NCI-H2081 treated with DMSO at 0.1 percent for 48 hours (cell line): ENCODE data around the gene DLG2.

ENCODE experiments used
- DNase-seq: peaks from one replicate; lab custom pipeline; 2025; lab: John Stamatoyannopoulos, UW

DLG2 gene

DNA sequence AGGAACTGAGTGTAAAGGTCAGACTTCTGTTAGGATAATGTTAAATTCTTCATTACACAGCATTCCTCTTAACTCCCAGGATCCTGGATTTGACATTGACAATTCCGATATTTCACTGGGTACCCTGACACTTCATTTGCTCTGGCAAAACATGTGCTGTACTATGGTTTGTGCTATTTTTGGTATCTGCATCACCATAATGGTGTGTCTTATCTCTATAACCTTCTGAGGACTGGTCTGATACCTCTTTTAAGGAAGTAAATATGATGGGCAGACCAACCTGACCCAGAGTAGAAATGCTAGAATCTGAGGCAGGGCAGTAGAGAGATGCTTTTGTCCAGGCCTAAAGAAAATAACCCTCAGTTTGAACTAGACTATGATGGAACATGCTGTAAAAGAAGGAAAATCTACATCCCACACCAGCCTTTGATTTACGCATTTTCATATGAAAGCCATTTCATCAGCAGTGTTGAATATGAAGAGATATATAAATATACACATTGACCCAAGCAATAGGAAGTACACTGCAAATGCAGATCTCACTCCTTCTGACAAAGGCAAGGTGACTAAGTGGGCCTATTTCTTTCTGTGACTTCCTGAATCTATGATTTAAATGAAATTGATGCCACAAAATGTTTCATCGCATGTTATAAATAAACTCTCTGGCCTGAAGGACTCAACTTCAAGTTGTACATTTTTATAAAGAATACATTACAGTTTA is 966.7 kb downstream of the DLG2 start:
- DNase-seq, result no peak

DNA sequence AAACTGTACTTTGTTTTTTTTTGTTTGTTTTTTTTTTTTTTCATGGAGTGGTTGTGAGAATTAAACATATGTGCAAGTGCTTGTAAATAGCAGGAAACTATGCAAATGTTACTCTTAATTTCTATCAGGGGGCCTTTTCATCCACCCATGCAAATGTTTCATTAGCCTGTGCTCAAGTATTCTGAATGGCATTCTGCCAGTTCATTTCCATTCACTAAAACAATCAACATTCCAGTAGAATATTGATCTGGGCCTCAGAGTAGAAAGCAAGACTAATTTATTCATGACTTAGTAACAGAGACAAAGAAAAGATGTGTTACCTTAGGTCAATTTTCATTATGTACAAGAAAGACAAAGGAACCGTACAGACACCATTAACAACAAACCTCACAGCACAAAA is 971.4 kb downstream of the DLG2 start:
- DNase-seq, result no peak

DNA sequence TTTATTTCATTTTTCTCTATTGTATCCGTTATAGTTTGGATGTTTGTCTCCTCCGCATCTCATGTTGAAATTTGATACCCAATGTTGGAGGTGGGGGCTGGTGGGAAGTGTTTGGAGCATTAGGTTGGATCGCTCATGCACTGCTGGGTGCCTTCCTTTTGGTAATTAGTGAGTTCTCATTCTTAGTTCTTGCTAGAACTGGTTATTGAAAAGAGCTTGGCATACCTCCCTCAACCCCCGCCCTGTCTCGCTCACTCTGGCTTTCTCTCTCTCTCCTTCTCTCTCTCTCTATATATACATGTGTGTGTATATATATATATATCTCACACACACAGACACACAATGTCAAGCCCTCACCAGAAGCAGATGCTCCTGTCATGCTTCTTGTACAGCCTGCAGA is 978.7 kb downstream of the DLG2 start:
- no peak for DNase-seq

GRCh38 chr11:84645988-84646694 is 981.0 kb downstream of the DLG2 start:
- DNase-seq, result no peak

- DNase-seq, result no peak
Observed at GRCh38 chr11:84642500-84642899, 984.6 kb downstream of the DLG2 start.

GRCh38 chr11:84634309-84634708 is 992.8 kb downstream of the DLG2 start:
- no peak for DNase-seq

DNA sequence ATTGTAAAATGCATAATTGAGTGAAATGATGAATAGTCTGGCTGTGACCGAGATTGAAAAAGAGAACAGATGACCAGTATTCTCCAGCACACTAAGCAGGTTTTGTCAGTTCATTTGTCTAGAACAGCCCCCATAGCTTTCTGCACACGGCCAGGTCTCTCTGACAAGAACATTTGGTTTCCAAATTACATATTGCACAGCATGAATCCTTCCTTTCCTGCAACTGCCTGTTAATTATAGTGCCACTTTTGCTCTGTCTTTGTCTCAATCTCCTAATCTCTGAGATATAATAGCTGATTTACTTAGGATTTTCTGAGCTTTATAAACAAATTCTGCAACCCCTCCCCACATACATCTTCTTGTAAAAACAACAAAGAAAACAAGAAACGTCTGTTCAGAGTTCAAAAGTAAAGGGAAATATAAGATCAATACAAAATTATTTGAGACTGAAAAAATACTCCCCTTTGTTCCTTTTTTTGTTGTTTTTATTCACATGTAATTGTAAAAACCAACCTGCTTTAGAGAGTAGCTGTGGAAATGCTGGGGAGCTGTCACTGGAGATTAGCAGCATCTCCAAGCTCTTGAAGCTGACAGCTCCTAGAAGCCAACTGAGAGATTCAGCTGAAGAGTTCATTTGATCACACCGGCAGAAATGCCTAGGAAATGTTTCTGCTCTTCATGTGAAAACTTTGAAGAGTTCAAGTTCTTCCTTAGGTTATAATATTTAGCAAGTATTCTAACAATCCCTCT is 998.1 kb downstream of the DLG2 start:
- DNase-seq, result peak; percentile 22

- no peak for DNase-seq
Observed at GRCh38 chr11:84626256-84626655, 1000.9 kb downstream of the DLG2 start.

DNA sequence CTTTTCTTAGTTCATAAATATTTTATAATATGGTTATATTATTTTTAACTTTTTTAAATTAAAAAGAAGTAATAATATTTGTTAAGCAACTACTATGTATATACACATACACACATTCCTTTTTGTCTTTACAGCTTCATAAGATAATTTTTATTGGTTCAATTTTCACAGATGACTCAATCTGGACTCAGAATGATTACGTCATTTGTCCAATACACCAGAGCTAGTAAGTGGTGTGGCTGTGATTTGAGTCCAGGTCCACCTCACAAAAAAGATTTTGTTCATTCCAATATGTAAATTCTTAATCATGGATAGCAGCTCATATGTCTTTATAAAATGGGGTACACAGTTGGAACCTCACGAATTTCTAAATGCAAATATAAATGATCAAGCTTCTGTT is 1014.5 kb downstream of the DLG2 start:
- DNase-seq, result no peak

GRCh38 chr11:84608837-84609196 is 1018.3 kb downstream of the DLG2 start:
- DNase-seq, result no peak

GRCh38 chr11:84607975-84608836 is 1018.9 kb downstream of the DLG2 start:
- DNase-seq, result no peak

DNA sequence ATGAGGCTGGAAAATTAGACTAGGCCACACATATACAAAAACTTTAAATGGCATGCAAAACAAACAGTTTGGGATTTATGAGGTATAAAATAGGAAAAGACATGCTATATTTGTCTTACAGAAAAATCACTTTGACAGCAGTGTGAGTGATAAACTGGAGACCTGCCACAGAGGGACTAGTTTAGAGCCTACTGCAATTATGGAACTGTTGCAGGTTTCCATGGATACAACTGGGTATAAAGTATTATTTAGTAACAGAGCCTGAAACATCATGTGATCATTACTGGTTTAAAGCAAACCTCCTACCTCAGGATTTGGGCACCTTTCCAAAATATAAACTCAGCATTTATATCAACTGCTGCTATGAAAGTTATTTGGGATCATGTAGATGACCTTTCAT is 1032.5 kb downstream of the DLG2 start:
- no peak for DNase-seq

GRCh38 chr11:84590106-84590505 is 1037.0 kb downstream of the DLG2 start:
- DNase-seq, result no peak

- no peak for DNase-seq
Observed at GRCh38 chr11:84588131-84588829, 1038.9 kb downstream of the DLG2 start.

DNA sequence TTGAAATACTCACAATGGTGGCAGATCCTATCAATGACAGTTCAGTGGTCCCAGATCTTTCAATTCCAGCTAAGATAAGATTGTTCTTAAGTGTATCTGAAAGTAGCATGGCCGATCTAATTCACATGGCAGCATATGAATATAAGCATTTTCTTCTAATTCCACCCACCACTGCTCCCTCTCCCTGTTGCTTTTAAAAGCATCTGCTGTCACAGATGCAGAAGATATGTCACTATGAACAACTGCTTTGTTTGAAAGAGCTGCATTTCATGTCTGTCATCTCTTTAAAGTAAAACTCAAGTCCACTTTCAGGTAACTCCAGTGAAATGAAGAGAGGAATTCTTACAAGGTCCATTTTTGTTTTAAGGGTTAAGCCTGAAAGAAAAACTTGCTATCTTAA is 1044.0 kb downstream of the DLG2 start:
- DNase-seq, result no peak

DNA sequence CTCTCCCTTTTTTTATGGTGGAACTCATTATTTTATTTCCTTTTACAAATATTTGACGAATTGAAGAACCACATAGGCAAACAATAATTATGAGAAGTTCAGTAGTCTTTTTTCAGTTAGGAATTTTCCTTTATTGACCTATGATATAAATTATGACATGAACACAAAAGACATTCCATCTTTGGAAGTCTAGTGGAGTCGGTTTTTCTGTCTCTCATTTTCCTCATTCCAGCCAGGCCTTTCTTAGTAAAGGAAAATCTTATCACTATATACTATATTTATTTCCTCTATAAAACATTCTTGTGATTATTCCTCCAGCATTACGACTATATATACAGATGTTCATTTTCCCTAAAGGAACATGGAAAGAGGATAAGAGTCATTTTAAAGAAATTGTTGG is 1046.1 kb downstream of the DLG2 start:
- DNase-seq, result no peak

DNA sequence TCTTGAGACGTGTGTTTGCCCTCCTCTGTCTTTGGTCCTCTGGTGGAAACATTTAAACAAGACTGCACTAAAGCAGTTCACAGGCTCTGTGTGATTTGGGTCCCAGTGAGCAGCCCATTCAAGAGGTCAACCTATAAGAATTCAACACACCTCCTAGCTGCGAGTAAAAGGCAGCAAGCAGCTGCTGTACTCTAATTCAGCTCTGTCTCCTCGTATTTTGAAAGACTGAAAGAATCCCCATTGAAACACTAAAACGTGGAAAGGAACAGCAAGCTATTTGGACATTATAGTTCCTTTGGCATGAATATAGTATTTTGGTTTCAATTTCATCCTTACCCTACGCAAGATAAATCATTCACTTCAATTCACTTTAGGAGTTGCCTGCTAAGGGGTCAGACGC is 1046.7 kb downstream of the DLG2 start:
- no peak for DNase-seq

DNA sequence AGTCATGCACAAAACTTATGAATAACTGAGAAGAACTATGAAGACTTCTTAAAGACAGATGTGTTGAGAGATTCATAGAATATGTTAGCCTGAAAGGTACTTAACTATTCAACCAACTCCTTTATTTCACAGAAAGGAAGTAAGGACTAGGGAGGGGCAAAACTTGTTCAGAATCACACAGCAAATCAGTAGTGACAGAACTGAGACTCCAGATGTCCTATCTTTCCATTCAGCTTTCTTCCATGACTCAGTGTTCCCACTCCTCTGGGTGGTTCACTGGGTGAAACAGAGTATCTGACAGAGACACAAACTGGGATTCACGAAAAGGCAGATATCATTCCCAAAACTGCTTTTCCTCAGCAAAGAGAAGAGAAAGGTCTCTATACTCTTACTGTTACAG is 1053.3 kb downstream of the DLG2 start:
- no peak for DNase-seq

GRCh38 chr11:84566671-84567070 is 1060.5 kb downstream of the DLG2 start:
- no peak for DNase-seq

- no peak for DNase-seq
Observed at GRCh38 chr11:84564867-84565184, 1062.3 kb downstream of the DLG2 start.

GRCh38 chr11:84564180-84564866 is 1062.8 kb downstream of the DLG2 start:
- DNase-seq, result no peak
